C4-2B (cell line): ENCODE results near the gene PRSS38.

ENCODE experiments used
- ZFX ChIP-seq: fragments of 450-650 bp; IDR thresholded peaks from 2 replicates; pipeline ENCODE4 v1.6.1; 2017
- TF ChIP-seq, protein P1 (sequence below): fragments of 450-650 bp; conservative IDR thresholded peaks from 2 replicates; pipeline ENCODE4 v1.5.1; 2017; ENCODE audit warnings: mild to moderate bottlenecking

DNA sequence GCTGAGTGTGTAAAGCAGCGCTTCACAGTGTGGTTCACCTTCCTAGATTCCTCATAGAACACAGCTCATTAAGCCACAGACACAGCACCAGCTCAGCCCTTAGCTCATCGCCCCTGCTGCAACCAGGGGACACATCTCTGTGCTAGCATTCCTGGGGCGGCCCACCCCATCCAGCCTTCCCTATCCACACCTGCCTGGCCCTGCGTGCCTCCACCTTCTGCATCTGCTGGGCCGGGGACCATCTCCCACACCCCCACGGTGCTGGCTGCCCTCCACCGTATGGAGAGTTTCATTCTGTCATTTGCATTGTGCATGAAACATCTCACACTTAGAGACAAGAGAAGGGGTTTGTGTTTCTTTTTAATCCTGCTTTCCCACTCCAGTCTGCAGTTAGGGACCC lies 35.8 kb upstream of the PRSS38 start:
- TF ChIP-seq, protein P1, sequence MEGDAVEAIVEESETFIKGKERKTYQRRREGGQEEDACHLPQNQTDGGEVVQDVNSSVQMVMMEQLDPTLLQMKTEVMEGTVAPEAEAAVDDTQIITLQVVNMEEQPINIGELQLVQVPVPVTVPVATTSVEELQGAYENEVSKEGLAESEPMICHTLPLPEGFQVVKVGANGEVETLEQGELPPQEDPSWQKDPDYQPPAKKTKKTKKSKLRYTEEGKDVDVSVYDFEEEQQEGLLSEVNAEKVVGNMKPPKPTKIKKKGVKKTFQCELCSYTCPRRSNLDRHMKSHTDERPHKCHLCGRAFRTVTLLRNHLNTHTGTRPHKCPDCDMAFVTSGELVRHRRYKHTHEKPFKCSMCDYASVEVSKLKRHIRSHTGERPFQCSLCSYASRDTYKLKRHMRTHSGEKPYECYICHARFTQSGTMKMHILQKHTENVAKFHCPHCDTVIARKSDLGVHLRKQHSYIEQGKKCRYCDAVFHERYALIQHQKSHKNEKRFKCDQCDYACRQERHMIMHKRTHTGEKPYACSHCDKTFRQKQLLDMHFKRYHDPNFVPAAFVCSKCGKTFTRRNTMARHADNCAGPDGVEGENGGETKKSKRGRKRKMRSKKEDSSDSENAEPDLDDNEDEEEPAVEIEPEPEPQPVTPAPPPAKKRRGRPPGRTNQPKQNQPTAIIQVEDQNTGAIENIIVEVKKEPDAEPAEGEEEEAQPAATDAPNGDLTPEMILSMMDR = no peak
- TF ChIP-seq ZFX = no peak
